Cardiac muscle cell (in vitro differentiated cells and primary cell): ENCODE measurements around the gene MYOM1. TPM values are rescaled to one million over a fixed set of nuclear protein-coding genes. Genes with fewer than 3 reads are reported as not detected.

Experiments
- DNase-seq, 2 donors: peaks; one replicate each; pipeline versions ENCODE4 v3.0.0 to v3.0.0-alpha.2; 2010 to 2017; ENCODE audit warnings: low read depth in 1 of 2, low spot score in 1 of 2
- H3K27ac ChIP-seq: fragments of 200-600 bp; sonication (generic); 2 replicates; pipeline ENCODE4 v1.5.1; 2016
- H3K27me3 ChIP-seq: fragments of 200-600 bp; sonication (generic); 2 replicates; pipeline ENCODE4 v1.6.0; 2016; ENCODE audit warnings: control low read depth
- H3K36me3 ChIP-seq: fragments of 200-600 bp; sonication (generic); 2 replicates; pipeline ENCODE4 v1.5.1; 2016; ENCODE audit warnings: control low read depth
- H3K4me1 ChIP-seq: fragments of 200-600 bp; sonication (generic); 2 replicates; pipeline ENCODE4 v1.8.1; 2017; ENCODE audit warnings: low read depth, mild to moderate bottlenecking, mixed run types
- H3K4me3 ChIP-seq: fragments of 200-600 bp; sonication (generic); 2 replicates; pipeline ENCODE4 v1.5.1; 2016; ENCODE audit warnings: mild to moderate bottlenecking
- H3K9me3 ChIP-seq: fragments of 200-600 bp; sonication (generic); 2 replicates; pipeline ENCODE4 v1.5.1; 2017; ENCODE audit warnings: low read depth, mild to moderate bottlenecking, control low read depth
- polyA plus RNA-seq: library from polyadenylated mRNA; unstranded; fragments of >200 nt; fragmentation: Nextera tagmentation; extraction: Ambion mirVana; gene quantifications from 2 replicates; pipeline ENCODE4 v1.2.1, GENCODE V29; 2016
- total RNA-seq: library from RNA; depleted of rRNA; stranded (reverse); fragments of >200 nt; gene quantifications from 2 replicates; pipeline ENCODE4 v1.2.3, GENCODE V29; 2016
- TF ChIP-seq, protein P1 (sequence below): IDR thresholded peaks from 2 replicates; pipeline ENCODE4 v1.5.1; 2012; ENCODE audit warnings: low read depth, mild to moderate bottlenecking, low read length

MYOM1 gene
- total and polyA plus RNA-seq, 2 experiments from 2014 or later, result 194 to 219 TPM

DNA sequence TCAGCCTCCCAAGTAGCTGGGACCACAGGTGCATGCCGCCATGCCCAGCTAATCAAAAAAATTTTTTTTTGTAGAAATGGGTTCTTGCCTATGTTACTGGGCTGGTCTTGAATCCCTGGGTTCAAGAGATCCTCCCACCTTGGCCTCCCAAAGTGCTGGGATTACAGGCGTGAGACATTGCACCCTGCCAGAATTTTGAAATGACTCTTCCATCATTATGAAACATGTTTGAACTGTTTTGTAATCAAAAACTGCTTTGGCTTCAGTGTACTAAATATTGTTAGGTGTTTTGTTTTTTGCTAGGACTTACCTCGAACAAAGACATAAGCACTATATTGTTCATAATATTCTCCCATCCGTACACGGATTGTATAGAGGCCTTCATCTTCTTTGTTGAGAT, 55.8 kb downstream of the MYOM1 start:
- no peak overlapping the region for H3K27ac ChIP-seq
- TF ChIP-seq, protein P1, sequence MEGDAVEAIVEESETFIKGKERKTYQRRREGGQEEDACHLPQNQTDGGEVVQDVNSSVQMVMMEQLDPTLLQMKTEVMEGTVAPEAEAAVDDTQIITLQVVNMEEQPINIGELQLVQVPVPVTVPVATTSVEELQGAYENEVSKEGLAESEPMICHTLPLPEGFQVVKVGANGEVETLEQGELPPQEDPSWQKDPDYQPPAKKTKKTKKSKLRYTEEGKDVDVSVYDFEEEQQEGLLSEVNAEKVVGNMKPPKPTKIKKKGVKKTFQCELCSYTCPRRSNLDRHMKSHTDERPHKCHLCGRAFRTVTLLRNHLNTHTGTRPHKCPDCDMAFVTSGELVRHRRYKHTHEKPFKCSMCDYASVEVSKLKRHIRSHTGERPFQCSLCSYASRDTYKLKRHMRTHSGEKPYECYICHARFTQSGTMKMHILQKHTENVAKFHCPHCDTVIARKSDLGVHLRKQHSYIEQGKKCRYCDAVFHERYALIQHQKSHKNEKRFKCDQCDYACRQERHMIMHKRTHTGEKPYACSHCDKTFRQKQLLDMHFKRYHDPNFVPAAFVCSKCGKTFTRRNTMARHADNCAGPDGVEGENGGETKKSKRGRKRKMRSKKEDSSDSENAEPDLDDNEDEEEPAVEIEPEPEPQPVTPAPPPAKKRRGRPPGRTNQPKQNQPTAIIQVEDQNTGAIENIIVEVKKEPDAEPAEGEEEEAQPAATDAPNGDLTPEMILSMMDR, result no peak
- H3K4me1 ChIP-seq, result no peaks in the 10 kb centered on the region
- no peaks in the 10 kb centered on the region for H3K9me3 ChIP-seq
- no peak for DNase-seq
- peaks cover 87% of the 10 kb centered on the region for H3K36me3 ChIP-seq
- H3K4me3 ChIP-seq, result no peak overlapping the region
- no peaks in the 10 kb centered on the region for H3K27me3 ChIP-seq

DNA sequence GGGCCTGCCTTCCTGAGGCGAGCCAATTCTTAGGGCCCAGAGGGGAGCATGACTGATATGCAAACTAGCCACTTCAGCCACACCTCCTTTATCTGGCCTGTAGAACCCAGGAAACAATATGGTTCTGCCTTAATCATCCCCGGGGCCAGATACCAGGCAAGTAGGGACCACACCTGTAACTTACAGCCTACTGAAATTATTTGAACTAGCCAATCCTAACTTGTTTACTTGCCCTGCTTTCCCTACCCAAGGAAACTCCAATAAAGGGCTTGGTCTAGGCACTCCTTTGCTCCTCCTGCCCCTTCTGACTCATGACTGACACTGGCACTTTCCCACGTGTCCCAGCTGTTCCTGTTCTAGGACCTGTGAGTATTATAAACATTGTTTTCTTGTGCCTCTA, 57.6 kb downstream of the MYOM1 start:
- TF ChIP-seq, protein P1, result no peak
- Histone ChIP-seq H3K9me3 (no peaks in the 10 kb centered on the region), H3K4me1 (no peaks in the 10 kb centered on the region), H3K27ac (no peak overlapping the region), H3K27me3 (no peaks in the 10 kb centered on the region), H3K36me3 (peaks cover 84% of the 10 kb centered on the region), H3K4me3 (no peak overlapping the region)
- DNase-seq, result no peak

DNA sequence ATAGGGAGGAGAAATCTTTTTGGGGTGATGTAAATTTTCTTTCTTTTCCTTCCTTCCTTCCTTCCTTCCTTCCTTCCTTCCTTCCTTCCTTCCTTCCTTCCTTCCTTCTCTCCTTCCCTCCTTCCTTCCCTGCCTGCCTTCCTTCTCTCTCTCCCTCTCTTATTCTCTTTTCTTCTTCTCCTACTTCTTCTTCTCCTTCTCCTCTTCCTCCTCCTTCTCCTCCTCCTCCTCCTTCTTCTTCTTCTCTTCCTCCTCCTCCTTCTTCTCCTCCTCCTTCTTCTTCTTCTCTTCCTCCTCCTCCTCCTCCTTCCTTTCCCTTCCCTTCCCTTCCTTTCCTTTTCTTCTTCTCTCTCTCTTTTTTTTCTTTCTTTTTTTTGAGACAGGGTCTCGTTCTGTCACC, 59.9 kb downstream of the MYOM1 start:
- Histone ChIP-seq H3K36me3 (peaks cover 81% of the 10 kb centered on the region), H3K27ac (no peak overlapping the region), H3K9me3 (no peaks in the 10 kb centered on the region), H3K4me1 (no peaks in the 10 kb centered on the region), H3K27me3 (no peaks in the 10 kb centered on the region), H3K4me3 (no peak overlapping the region)
- TF ChIP-seq, protein P1, result no peak
- DNase-seq, result no peak

DNA sequence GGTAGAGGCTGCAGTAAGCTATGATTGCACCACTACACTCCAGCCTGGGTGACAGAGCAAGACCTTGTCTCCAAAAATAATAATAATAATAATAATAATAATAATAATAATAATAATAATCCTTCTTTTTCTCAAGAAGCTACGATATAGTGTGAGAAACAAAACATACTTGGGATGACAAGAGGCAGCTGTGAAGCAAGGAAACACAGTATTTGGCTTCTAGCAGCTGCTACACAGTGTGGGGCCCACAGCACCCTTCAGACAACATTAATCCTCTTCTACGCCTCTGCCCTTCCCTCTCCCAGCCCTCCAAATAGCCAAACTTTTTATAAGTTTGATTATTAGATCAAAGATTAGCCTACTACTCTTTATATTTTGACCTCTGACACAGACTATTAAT, 62.2 kb downstream of the MYOM1 start:
- TF ChIP-seq, protein P1, result no peak
- Histone ChIP-seq H3K4me3 (no peak overlapping the region), H3K36me3 (peaks cover 76% of the 10 kb centered on the region), H3K27ac (no peak overlapping the region), H3K4me1 (no peaks in the 10 kb centered on the region), H3K9me3 (no peaks in the 10 kb centered on the region), H3K27me3 (no peaks in the 10 kb centered on the region)
- no peak for DNase-seq

DNA sequence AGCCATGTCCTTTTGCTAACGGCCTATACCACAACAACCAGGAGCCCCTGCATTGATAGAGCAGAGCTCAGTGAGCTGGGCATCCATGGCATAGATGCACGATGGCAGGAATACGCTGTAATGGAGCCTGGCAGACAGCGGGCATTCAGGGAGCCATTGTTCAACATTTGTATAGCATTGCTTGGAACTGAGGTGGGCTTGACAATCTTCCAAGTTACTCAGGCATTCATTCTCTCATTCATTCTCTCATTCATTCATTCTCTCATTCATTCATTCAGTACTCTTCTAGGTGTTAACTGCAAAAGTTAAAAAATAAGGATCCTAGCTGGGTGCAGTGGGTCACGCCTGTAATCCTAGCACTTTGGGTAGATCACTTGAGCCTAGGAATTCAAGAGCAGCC, 62.7 kb downstream of the MYOM1 start:
- H3K9me3 ChIP-seq, result no peaks in the 10 kb centered on the region
- peak overlapping the region; percentile 59 for H3K27ac ChIP-seq
- TF ChIP-seq, protein P1, result no peak
- H3K4me3 ChIP-seq, result no peak overlapping the region
- no peaks in the 10 kb centered on the region for H3K4me1 ChIP-seq
- DNase-seq, result no peak
- H3K27me3 ChIP-seq, result no peaks in the 10 kb centered on the region
- H3K36me3 ChIP-seq, result peaks cover 72% of the 10 kb centered on the region

DNA sequence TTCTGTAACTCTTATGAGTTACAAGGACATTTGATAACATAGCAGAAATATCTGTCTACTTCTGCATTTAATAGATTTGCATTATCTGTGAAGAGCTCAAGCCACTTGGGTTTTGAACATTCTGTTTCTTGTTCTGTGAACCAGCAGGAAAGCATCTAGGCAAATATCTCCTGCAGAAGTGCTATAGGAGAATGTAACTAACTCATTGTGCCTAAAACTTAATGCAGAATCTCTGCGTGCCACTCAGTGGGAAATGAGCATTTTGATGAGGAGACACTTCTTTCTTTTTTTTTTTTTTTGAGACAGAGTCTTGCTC, 63.5 kb downstream of the MYOM1 start:
- Histone ChIP-seq H3K9me3 (no peaks in the 10 kb centered on the region), H3K27me3 (no peaks in the 10 kb centered on the region), H3K36me3 (peaks cover 64% of the 10 kb centered on the region), H3K4me1 (no peaks in the 10 kb centered on the region), H3K27ac (peak overlapping the region; percentile 59), H3K4me3 (no peak overlapping the region)
- DNase-seq, result peak in 1 of 2 donors; percentile 5
- TF ChIP-seq, protein P1, result no peak
